ENCODE data around the gene CFTR.

Gene CFTR

GRCh38 chr7:117667456-117667855, 187.6 kb downstream of the CFTR start:
- Histone ChIP-seq H3K36me3 (ENCODE audit: control insufficient read depth in 2 of 2, insufficient read depth in 1 of 2, low read length in 2 of 2) (no peaks in the 10 kb centered on the region), H3K9me3 (ENCODE audit: control insufficient read depth, insufficient read depth, low read depth, low read length) (no peaks in the 10 kb centered on the region), H3K4me3 (ENCODE audit: low read depth, low read length) (no peak overlapping the region), H3K27ac (ENCODE audit: extremely low read depth, low read depth, low read length) (no peak overlapping the region), H3K4me1 (ENCODE audit: control insufficient read depth, insufficient read depth, low read length) (no peaks in the 10 kb centered on the region)
- ChIA-PET CTCF (interaction anchor here (0.6 to 1.1 kb wide), 4 partner anchors 9 to 208 kb away, joined by 3 to 4 read pairs (median 3); no protein-coding TSS in a partner anchor), POLR2A (no interaction called here)
- TF ChIP-seq ZNF664 (tag by site-specific recombination; IDR thresholded peaks at IDR 0.05): no peak
- TF ChIP-seq ZNF138 (tag by site-specific recombination; IDR thresholded peaks at IDR 0.05; ENCODE audit: borderline replicate concordance): no peak
- no peak for TF ChIP-seq ZNF488 (tag by site-specific recombination; IDR thresholded peaks at IDR 0.05)
- no peak for TF ChIP-seq ZSCAN23 (tag by site-specific recombination; IDR thresholded peaks at IDR 0.05)
- no peak for TF ChIP-seq ZNF544 (tag by site-specific recombination; IDR thresholded peaks at IDR 0.05)
- no peak for TF ChIP-seq ZNF266 (tag by site-specific recombination; IDR thresholded peaks at IDR 0.05; ENCODE audit: low read depth)
- TF ChIP-seq ZNF433 (tag by site-specific recombination; IDR thresholded peaks at IDR 0.05; ENCODE audit: low read depth): no peak
- TF ChIP-seq, protein P1, sequence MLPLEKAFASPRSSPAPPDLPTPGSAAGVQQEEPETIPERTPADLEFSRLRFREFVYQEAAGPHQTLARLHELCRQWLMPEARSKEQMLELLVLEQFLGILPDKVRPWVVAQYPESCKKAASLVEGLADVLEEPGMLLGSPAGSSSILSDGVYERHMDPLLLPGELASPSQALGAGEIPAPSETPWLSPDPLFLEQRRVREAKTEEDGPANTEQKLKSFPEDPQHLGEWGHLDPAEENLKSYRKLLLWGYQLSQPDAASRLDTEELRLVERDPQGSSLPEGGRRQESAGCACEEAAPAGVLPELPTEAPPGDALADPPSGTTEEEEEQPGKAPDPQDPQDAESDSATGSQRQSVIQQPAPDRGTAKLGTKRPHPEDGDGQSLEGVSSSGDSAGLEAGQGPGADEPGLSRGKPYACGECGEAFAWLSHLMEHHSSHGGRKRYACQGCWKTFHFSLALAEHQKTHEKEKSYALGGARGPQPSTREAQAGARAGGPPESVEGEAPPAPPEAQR (tag by site-specific recombination; IDR thresholded peaks at IDR 0.05): no peak
- TF ChIP-seq, protein P2, sequence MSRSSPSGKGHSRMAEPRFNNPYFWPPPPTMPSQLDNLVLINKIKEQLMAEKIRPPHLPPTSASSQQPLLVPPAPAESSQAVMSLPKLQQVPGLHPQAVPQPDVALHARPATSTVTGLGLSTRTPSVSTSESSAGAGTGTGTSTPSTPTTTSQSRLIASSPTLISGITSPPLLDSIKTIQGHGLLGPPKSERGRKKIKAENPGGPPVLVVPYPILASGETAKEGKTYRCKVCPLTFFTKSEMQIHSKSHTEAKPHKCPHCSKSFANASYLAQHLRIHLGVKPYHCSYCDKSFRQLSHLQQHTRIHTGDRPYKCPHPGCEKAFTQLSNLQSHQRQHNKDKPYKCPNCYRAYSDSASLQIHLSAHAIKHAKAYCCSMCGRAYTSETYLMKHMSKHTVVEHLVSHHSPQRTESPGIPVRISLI (tag by site-specific recombination; IDR thresholded peaks at IDR 0.05): no peak
- no peak for TF ChIP-seq ZNF610 (tag by site-specific recombination; IDR thresholded peaks at IDR 0.05; ENCODE audit: borderline replicate concordance)
- TF ChIP-seq ZNF692 (tag by site-specific recombination; IDR thresholded peaks at IDR 0.05): no peak
- no peak for TF ChIP-seq ZNF2 (tag by site-specific recombination; IDR thresholded peaks at IDR 0.05)
- no peak for TF ChIP-seq ZNF324 (tag by site-specific recombination; IDR thresholded peaks at IDR 0.05)
- TF ChIP-seq ZNF366 (tag by site-specific recombination; conservative IDR thresholded peaks at IDR 0.05): no peak

DNA sequence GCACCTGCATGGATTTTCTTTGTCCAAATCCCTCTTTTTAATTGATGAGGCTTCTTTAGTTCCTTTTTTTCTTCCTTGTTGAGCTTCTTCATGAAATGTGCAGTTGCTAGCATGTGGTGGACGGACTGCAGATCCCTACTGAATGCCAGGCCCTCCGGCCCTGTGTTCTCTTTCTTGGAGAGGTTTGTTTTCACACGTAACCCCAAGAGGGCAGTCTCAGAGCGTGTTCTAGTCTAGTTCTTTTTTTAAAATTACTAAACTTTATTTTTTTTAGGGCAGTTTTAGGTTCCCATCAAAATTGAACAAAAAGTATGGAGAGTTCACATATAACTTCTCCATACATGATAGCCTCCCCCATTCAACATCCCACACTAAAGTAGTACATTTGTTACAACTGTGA, 190.0 kb downstream of the CFTR start:
- ChIA-PET POLR2A (interaction anchor here (0.6 kb wide), 1 partner anchor 204 kb away, joined by 3 read pairs; the partner anchor contains the start of gene CTTNBP2), CTCF (interaction anchor here (0.7 kb wide), 1 partner anchor 241 kb away, joined by 3 read pairs; no protein-coding TSS in a partner anchor)
- H3K36me3 ChIP-seq (ENCODE audit: control insufficient read depth in 2 of 2, insufficient read depth in 1 of 2, low read length in 2 of 2): no peaks in the 10 kb centered on the region
- H3K9me3 ChIP-seq (ENCODE audit: control insufficient read depth, insufficient read depth, low read depth, low read length): no peaks in the 10 kb centered on the region
- H3K27ac ChIP-seq (ENCODE audit: extremely low read depth, low read depth, low read length): no peak overlapping the region
- no peak overlapping the region for H3K4me3 ChIP-seq (ENCODE audit: low read depth, low read length)
- H3K4me1 ChIP-seq (ENCODE audit: control insufficient read depth, insufficient read depth, low read length): no peaks in the 10 kb centered on the region
- TF ChIP-seq KLF8 (tag by site-specific recombination; IDR thresholded peaks at IDR 0.05) (no peak), ZNF169 (tag by site-specific recombination; IDR thresholded peaks at IDR 0.05) (no peak), ZNF843 (tag by site-specific recombination; IDR thresholded peaks at IDR 0.05) (no peak), ZNF423 (tag by site-specific recombination; IDR thresholded peaks at IDR 0.05) (no peak), ZNF830 (tag by site-specific recombination; IDR thresholded peaks at IDR 0.05; ENCODE audit: low read depth) (no peak), ZNF521 (tag by site-specific recombination; IDR thresholded peaks at IDR 0.05) (no peak), MZF1 (tag by site-specific recombination; IDR thresholded peaks at IDR 0.05; ENCODE audit: borderline replicate concordance) (no peak), ZBTB8A (tag by site-specific recombination; IDR thresholded peaks at IDR 0.05) (no peak), ZNF610 (tag by site-specific recombination; IDR thresholded peaks at IDR 0.05; ENCODE audit: borderline replicate concordance) (no peak), ZNF324 (tag by site-specific recombination; IDR thresholded peaks at IDR 0.05) (no peak), ZNF426 (tag by site-specific recombination; IDR thresholded peaks at IDR 0.05) (no peak), ZNF776 (tag by site-specific recombination; IDR thresholded peaks at IDR 0.05; ENCODE audit: borderline replicate concordance) (no peak), ZNF704 (tag by site-specific recombination; IDR thresholded peaks at IDR 0.05) (no peak), ZNF707 (tag by site-specific recombination; IDR thresholded peaks at IDR 0.05) (no peak), ZNF23 (tag by site-specific recombination; IDR thresholded peaks at IDR 0.05; ENCODE audit: borderline replicate concordance) (no peak), KLF16 (tag by site-specific recombination; IDR thresholded peaks at IDR 0.05) (no peak), MYNN (tag by site-specific recombination; IDR thresholded peaks at IDR 0.05; ENCODE audit: borderline replicate concordance) (no peak), PBX3 (CRISPR knock-in tag; IDR thresholded peaks at IDR 0.05) (no peak)
